ENCODE results near the gene SLC9A1.

GRCh38 chr1:27152829-27153548 is 1.9 kb downstream of the SLC9A1 start:
- TF ChIP-seq CTCF (IDR thresholded peaks at IDR 0.05) (no peak), ZFX (IDR thresholded peaks at IDR 0.05; ENCODE audit: borderline replicate concordance) (no peak)
